ENCODE data around the gene SIPA1L3. TPM values are rescaled to one million over a fixed set of nuclear protein-coding genes. Genes with fewer than 3 reads are reported as not detected.

SIPA1L3 gene
- total and polyA plus RNA-seq, 9 of the 15 experiments (the other 6 are each of a cell fraction or from before 2014, with no cell fraction given), result 0.01 to 6.1 (median 2.5) TPM

- Histone ChIP-seq H3K4me2 (ENCODE audit: insufficient read depth, low read length) (no peak overlapping the region), H4K20me1 (replicated peaks; ENCODE audit: control insufficient read depth, insufficient read depth, low read length) (no peaks in the 10 kb centered on the region), H3K79me2 (ENCODE audit: control insufficient read depth, insufficient read depth, low read length) (no peaks in the 10 kb centered on the region), H3K9me1 (ENCODE audit: control insufficient read depth, insufficient read depth, low read length) (no peaks in the 10 kb centered on the region), H2AFZ (ENCODE audit: low read depth, low read length) (no peak overlapping the region), H3K4me1 (replicated peaks in 1 of 2; ENCODE audit: control insufficient read depth in 2 of 2, insufficient read depth in 2 of 2, low read length in 2 of 2) (peaks cover 0 to 3% of the 10 kb centered on the region in 2 experiments; a peak in 2 of 5 replicates), H3K4me3 (no peak overlapping the region), H3K27me3 (ENCODE audit: control insufficient read depth in 2 of 2, insufficient read depth in 2 of 2, low read length in 2 of 2) (no peaks in the 10 kb centered on the region), H3K9me3 (replicated peaks; ENCODE audit: control insufficient read depth, insufficient read depth, low read depth, low read length) (no peaks in the 10 kb centered on the region), H3K27ac (ENCODE audit: extremely low read depth, low read depth, low read length) (no peak overlapping the region), H3K9ac (ENCODE audit: insufficient read depth in 1 of 2, low read depth in 2 of 2, low read length in 2 of 2) (no peak overlapping the region), H3K36me3 (ENCODE audit: control insufficient read depth, insufficient read depth, low read length) (no peaks in the 10 kb centered on the region)
- DNase-seq (ENCODE audit: extremely low read depth in 1 of 4, low spot score in 3 of 4) (no peak), FAIRE-seq (no peak), ATAC-seq (no peak)
- intact Hi-C loops (cut with micrococcal nuclease) (no loop called here), in situ Hi-C loops (cut with MboI) (no loop called here)
- 42% methylated on average over 4 of the region's 4 CpGs for WGBS (ENCODE audit: insufficient coverage, low coverage, missing lambda C conversion rate)
- TF ChIP-seq CHCHD3 (CRISPR knock-in tag; IDR thresholded peaks at IDR 0.05), result no peak
- TF ChIP-seq TAL1 (IDR thresholded peaks at IDR 0.05), result no peak
- no peak for TF ChIP-seq GMEB1 (CRISPR knock-in tag; IDR thresholded peaks at IDR 0.05)
- TF ChIP-seq NCOA4 (IDR thresholded peaks at IDR 0.05; ENCODE audit: partially characterized antibody), result no peak
- TF ChIP-seq ZNF436 (CRISPR knock-in tag; IDR thresholded peaks at IDR 0.05), result no peak
- ChIA-PET CTCF (ENCODE audit: low intra/inter-chr PET ratio) (no interaction called here), POLR2A (no interaction called here)
- no TSS peak for BruUV-seq (replicated peaks)
These were observed 198.6 kb downstream of the SIPA1L3 start for GRCh38 chr19:38105574-38105973.

- no peak for FAIRE-seq
- H4K20me1 ChIP-seq (replicated peaks; ENCODE audit: control insufficient read depth, insufficient read depth, low read length), result no peaks in the 10 kb centered on the region
- intact Hi-C loops (cut with micrococcal nuclease) (no loop called here), in situ Hi-C loops (cut with MboI) (no loop called here)
- ATAC-seq, result no peak
- H3K9ac ChIP-seq (ENCODE audit: insufficient read depth in 1 of 2, low read depth in 2 of 2, low read length in 2 of 2), result no peak overlapping the region
- H3K4me1 ChIP-seq (replicated peaks in 1 of 2; ENCODE audit: control insufficient read depth in 2 of 2, insufficient read depth in 2 of 2, low read length in 2 of 2), result peaks cover 0 to 3% of the 10 kb centered on the region in 2 experiments; a peak in 2 of 5 replicates
- H3K4me3 ChIP-seq, result no peak overlapping the region
- DNase-seq (ENCODE audit: extremely low read depth in 1 of 4, low spot score in 3 of 4), result no peak
- no TSS peak for BruUV-seq (replicated peaks)
- no peaks in the 10 kb centered on the region for H3K79me2 ChIP-seq (ENCODE audit: control insufficient read depth, insufficient read depth, low read length)
- no peak overlapping the region for H3K4me2 ChIP-seq (ENCODE audit: insufficient read depth, low read length)
- H3K9me1 ChIP-seq (ENCODE audit: control insufficient read depth, insufficient read depth, low read length), result no peaks in the 10 kb centered on the region
- ChIA-PET CTCF (ENCODE audit: low intra/inter-chr PET ratio) (no interaction called here), POLR2A (no interaction called here)
- no peaks in the 10 kb centered on the region; the same call in 1 of the 2 replicates for H3K9me3 ChIP-seq (replicated peaks; ENCODE audit: control insufficient read depth, insufficient read depth, low read depth, low read length)
- H2AFZ ChIP-seq (ENCODE audit: low read depth, low read length), result no peak overlapping the region
- H3K27ac ChIP-seq (ENCODE audit: extremely low read depth, low read depth, low read length), result no peak overlapping the region
- no peaks in the 10 kb centered on the region for H3K36me3 ChIP-seq (ENCODE audit: control insufficient read depth, insufficient read depth, low read length)
- no peaks in the 10 kb centered on the region for H3K27me3 ChIP-seq (ENCODE audit: control insufficient read depth in 2 of 2, insufficient read depth in 2 of 2, low read length in 2 of 2)
- WGBS (ENCODE audit: insufficient coverage, low coverage, missing lambda C conversion rate), result 61% methylated on average over 4 of the region's 4 CpGs
- TF ChIP-seq KLF13 (tag; IDR thresholded peaks at IDR 0.05; ENCODE audit: borderline replicate concordance, low read depth) (no peak), CBX2 (IDR thresholded peaks at IDR 0.05; ENCODE audit: insufficient read depth, low read length, poor library complexity, severe bottlenecking) (no peak), RFX1 (IDR thresholded peaks at IDR 0.05) (no peak), CBFA2T3 (IDR thresholded peaks at IDR 0.05) (no peak), ZNF143 (CRISPR knock-in tag; IDR thresholded peaks at IDR 0.05) (no peak), ZKSCAN3 (CRISPR knock-in tag; IDR thresholded peaks at IDR 0.05) (no peak), MAFF (IDR thresholded peaks at IDR 0.05; ENCODE audit: low read length) (no peak), CHAMP1 (IDR thresholded peaks at IDR 0.05) (no peak), STAG1 (CRISPR knock-in tag; IDR thresholded peaks at IDR 0.05; ENCODE audit: borderline replicate concordance) (no peak), ARID2 (IDR thresholded peaks at IDR 0.05) (no peak)
These were observed 200.1 kb downstream of the SIPA1L3 start for GRCh38 chr19:38107129-38107528.

All from K562 (cell line).